HCT116 (cell line): ENCODE results near the gene FAM9A. TPM values are rescaled to one million over a fixed set of nuclear protein-coding genes. Genes with fewer than 3 reads are reported as not detected.

Experiments
- ATAC-seq: fragments of 200-7000 bp; cut with Tn5 transposase; 2 replicates; pipeline ENCODE4 v1.9.1; 2020; ENCODE audit warnings: mild to moderate bottlenecking, moderate library complexity
- BruUV-seq: library from RNA; stranded (reverse); fragments of 400-500 nt; replicated peaks from 2 replicates; lab custom pipeline; 2021; lab: Mats Ljungman, UMichigan
- CTCF ChIA-PET: fragments of 300-600 bp; sonication (Branson Sonifier 250); formaldehyde crosslinking; loops from one replicate; lab custom pipeline; 2021; ENCODE audit warnings: antibody characterized with exemption; lab: Charles Lee
- POLR2A ChIA-PET: fragments of 300-600, 350-600 bp; sonication (Branson Sonifier 250); formaldehyde crosslinking; loops from one replicate; lab custom pipeline; 2021; ENCODE audit warnings: antibody characterized with exemption; lab: Charles Lee
- RAD21 ChIA-PET, 2 experiments: fragments of 300-600 bp; sonication (Branson Sonifier 250); formaldehyde crosslinking; loops; one replicate each; lab custom pipeline; 2023; ENCODE audit warnings: low total read pairs in 2 of 2; ENCODE audit not compliant: uncharacterized antibody in 2 of 2, unreplicated experiment in 2 of 2, low non-redundant PET in 1 of 2; lab: Charles Lee
- DNase-seq: peaks from one replicate; pipeline ENCODE4 v3.0.0-alpha.2; 2010; ENCODE audit warnings: low read depth, low spot score
- H2AFZ ChIP-seq: fragments of 200-600 bp; shearing (Covaris generic), sonication (generic); 2 replicates; pipeline ENCODE4 v1.6.1; 2017; ENCODE audit warnings: low read depth, mixed run types, mixed read lengths, antibody characterized with exemption, low read length; ENCODE audit not compliant: poor library complexity, severe bottlenecking
- H3K27ac ChIP-seq: 2 replicates; pipeline ENCODE4 v1.5.1; 2012; ENCODE audit warnings: low read depth, low read length
- H3K27me3 ChIP-seq: fragments of 200-600 bp; sonication (generic); 2 replicates; pipeline ENCODE4 v1.6.1; 2016; ENCODE audit warnings: mixed run types, low read length, mixed read lengths; ENCODE audit not compliant: insufficient read depth
- H3K36me3 ChIP-seq, 2 experiments: fragments of 200-500 bp in 1 of 2; fragments of 200-600 bp in 1 of 2; sonication (Bioruptor generic) in 1 of 2; sonication (generic) in 1 of 2; 2 replicates each; pipeline versions ENCODE4 v1.5.1 to v1.6.1; 2014 to 2016; ENCODE audit warnings: low read length in 2 of 2, inconsistent platforms in 1 of 2, mixed read lengths in 1 of 2, mixed run types in 1 of 2; ENCODE audit not compliant: insufficient read depth in 2 of 2, control insufficient read depth in 1 of 2
- H3K4me1 ChIP-seq, 2 experiments: fragments of 200-600 bp in 1 of 2; sonication (generic) in 1 of 2; 2 replicates each; pipeline versions ENCODE4 v1.5.1 to v1.6.1; 2012 to 2017; ENCODE audit warnings: low read length in 2 of 2, inconsistent platforms in 1 of 2, mild to moderate bottlenecking in 1 of 2, mixed read lengths in 1 of 2, mixed run types in 1 of 2, moderate library complexity in 1 of 2; ENCODE audit not compliant: insufficient read depth in 2 of 2, control insufficient read depth in 1 of 2
- H3K4me2 ChIP-seq: fragments of 200-600 bp; sonication (generic); 2 replicates; pipeline ENCODE4 v1.6.1; 2017; ENCODE audit warnings: mixed run types, low read length, mixed read lengths
- H3K4me3 ChIP-seq, 2 experiments: fragments of 200-600 bp in 1 of 2; sonication (generic) in 1 of 2; replicated peaks in 1 of 2; 2 replicates each; pipeline ENCODE4 v1.5.1; 2011 to 2016; ENCODE audit warnings: low read length in 2 of 2, control low read depth in 1 of 2, low read depth in 1 of 2, mild to moderate bottlenecking in 1 of 2, mixed read lengths in 1 of 2, mixed run types in 1 of 2
- H3K79me2 ChIP-seq: fragments of 200-600 bp; sonication (generic); 2 replicates; pipeline ENCODE4 v1.6.1; 2017; ENCODE audit warnings: mild to moderate bottlenecking, mixed run types, low read length, moderate library complexity, mixed read lengths; ENCODE audit not compliant: insufficient read depth
- H3K9ac ChIP-seq: fragments of 200-600 bp; sonication (generic); 2 replicates; pipeline ENCODE4 v1.6.1; 2016; ENCODE audit warnings: low read length, mixed read lengths
- H3K9me2 ChIP-seq: fragments of 200-600 bp; sonication (generic), shearing (Covaris generic); 2 replicates; pipeline ENCODE4 v1.6.1; 2017; ENCODE audit warnings: mixed run types, mild to moderate bottlenecking, moderate library complexity; ENCODE audit not compliant: insufficient read depth
- H3K9me3 ChIP-seq, 2 experiments: fragments of 200-500 bp in 1 of 2; fragments of 200-600 bp in 1 of 2; sonication (Bioruptor generic) in 1 of 2; sonication (generic) in 1 of 2; 2 replicates each; pipeline ENCODE4 v1.6.1; 2014 to 2017; ENCODE audit warnings: low read length in 2 of 2, mixed read lengths in 2 of 2, inconsistent platforms in 1 of 2, low read depth in 1 of 2, mild to moderate bottlenecking in 1 of 2, mixed run types in 1 of 2, moderate library complexity in 1 of 2; ENCODE audit not compliant: control insufficient read depth in 1 of 2, insufficient read depth in 1 of 2
- H4K20me1 ChIP-seq: fragments of 200-600 bp; sonication (generic), shearing (Covaris generic); 2 replicates; pipeline ENCODE4 v1.6.1; 2017; ENCODE audit warnings: mixed run types, mild to moderate bottlenecking, moderate library complexity; ENCODE audit not compliant: insufficient read depth
- CBX3 ChIP-seq: IDR thresholded peaks from 2 replicates; pipeline ENCODE4 v1.6.1; 2012; ENCODE audit warnings: low read depth
- CEBPB ChIP-seq: IDR thresholded peaks from 2 replicates; pipeline ENCODE4 v1.6.1; 2012; ENCODE audit warnings: low read depth
- ELF1 ChIP-seq: IDR thresholded peaks from 2 replicates; pipeline ENCODE4 v1.6.1; 2012; ENCODE audit warnings: low read depth, borderline replicate concordance
- EZH2phosphoT487 ChIP-seq: fragments of 200-600 bp; IDR thresholded peaks from 2 replicates; pipeline ENCODE4 v1.6.1; 2018; ENCODE audit warnings: antibody characterized with exemption, borderline replicate concordance
- FOSL1 ChIP-seq: IDR thresholded peaks from 2 replicates; pipeline ENCODE4 v1.6.1; 2012; ENCODE audit warnings: low read depth
- JUND ChIP-seq: IDR thresholded peaks from 2 replicates; pipeline ENCODE4 v1.6.1; 2012
- POLR2A ChIP-seq: IDR thresholded peaks from 2 replicates; pipeline ENCODE4 v1.7.0; 2011; ENCODE audit warnings: borderline replicate concordance; ENCODE audit not compliant: insufficient read depth, insufficient read length; ENCODE audit errors: extremely low read depth
- POLR2AphosphoS5 ChIP-seq: IDR thresholded peaks from 2 replicates; pipeline ENCODE4 v1.6.1; 2011; ENCODE audit warnings: mild to moderate bottlenecking, low read depth, low read length, moderate library complexity
- SIN3A ChIP-seq: IDR thresholded peaks from 2 replicates; pipeline ENCODE4 v1.6.1; 2012; ENCODE audit warnings: low read depth
- SP1 ChIP-seq: IDR thresholded peaks from 2 replicates; pipeline ENCODE4 v1.6.1; 2012; ENCODE audit warnings: low read depth
- TCF7L2 ChIP-seq: IDR thresholded peaks from 2 replicates; pipeline ENCODE4 v1.7.0; 2011; ENCODE audit warnings: borderline replicate concordance, inconsistent platforms; ENCODE audit not compliant: insufficient read depth, insufficient read length; ENCODE audit errors: extremely low read depth
- YY1 ChIP-seq: IDR thresholded peaks from 2 replicates; pipeline ENCODE4 v1.6.1; 2011; ENCODE audit warnings: low read length, low read depth, moderate library complexity, mild to moderate bottlenecking; ENCODE audit not compliant: insufficient replicate concordance; ENCODE audit errors: extremely low read depth
- ZFX ChIP-seq: fragments of 450-650 bp; IDR thresholded peaks from 2 replicates; pipeline ENCODE4 v1.6.1; 2017
- ZNF274 ChIP-seq: fragments of 200-500 bp; sonication (Bioruptor generic); IDR thresholded peaks from 2 replicates; pipeline ENCODE4 v1.6.1; 2014; ENCODE audit warnings: mild to moderate bottlenecking, low read depth, low read length, inconsistent platforms
- intact Hi-C: fragments of 100-400 bp; cut with micrococcal nuclease; formaldehyde crosslinking; loops from 2 replicates; pipeline ENCODE4 v1.10.0; 2022
- total RNA-seq: library from RNA; stranded (reverse); gene quantifications from one replicate; pipeline ENCODE4 v1.2.1, GENCODE V29; 2021; ENCODE audit not compliant: unreplicated experiment
- TF ChIP-seq, protein P1 (sequence below): IDR thresholded peaks from 2 replicates; pipeline ENCODE4 v1.6.1; 2011; ENCODE audit warnings: mild to moderate bottlenecking, low read length, moderate library complexity; ENCODE audit not compliant: insufficient replicate concordance; ENCODE audit errors: extremely low read depth
- TF ChIP-seq, protein P2 (sequence below): IDR thresholded peaks from 2 replicates; pipeline ENCODE4 v1.6.1; 2012
- TF ChIP-seq, protein P3 (sequence below), 3 experiments: fragments of 200-600 bp in 1 of 3; sonication (generic) in 1 of 3; IDR thresholded peaks in 2 of 3; conservative IDR thresholded peaks in 1 of 3; 2 replicates each; pipeline ENCODE4 v1.5.1; 2012 to 2017; ENCODE audit warnings: low read depth in 2 of 3, low read length in 2 of 3, antibody characterized with exemption in 1 of 3, borderline replicate concordance in 1 of 3, control low read depth in 1 of 3, mild to moderate bottlenecking in 1 of 3, mixed read lengths in 1 of 3, mixed run types in 1 of 3, moderate library complexity in 1 of 3; ENCODE audit not compliant: insufficient read depth in 1 of 3

The FAM9A gene
- total RNA-seq, 1 experiment from 2014 or later: not detected

DNA sequence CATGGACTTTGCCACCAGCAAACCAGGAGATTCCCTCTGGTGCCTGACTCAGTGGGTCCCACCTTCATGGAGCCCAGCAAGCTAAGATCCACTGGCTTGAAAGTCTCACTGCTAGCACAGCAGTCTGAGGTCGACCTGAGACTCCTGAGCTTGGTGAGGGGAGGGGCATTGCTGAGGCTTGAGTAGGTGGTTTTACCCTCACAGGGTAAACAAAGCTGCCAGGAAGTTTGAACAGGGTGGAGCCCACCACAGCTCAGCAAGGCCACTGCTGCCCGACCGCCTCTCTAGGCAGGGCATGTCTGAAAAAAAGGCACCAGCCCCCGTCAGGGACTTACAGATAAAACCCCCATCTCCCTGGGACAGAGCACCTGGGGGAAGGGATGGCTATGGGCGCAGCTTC is 28.1 kb downstream of the FAM9A start:
- no peak overlapping the region for H3K9ac ChIP-seq
- DNase-seq (no peak), ATAC-seq (no peak)
- no peak overlapping the region for H3K4me3 ChIP-seq
- no peak overlapping the region for H3K27ac ChIP-seq
- H3K4me1 ChIP-seq: no peaks in the 10 kb centered on the region
- H3K27me3 ChIP-seq: no peaks in the 10 kb centered on the region
- POLR2A ChIA-PET: no interaction called here
- TF ChIP-seq CBX3: no peak
- TF ChIP-seq SP1: no peak
- no peak for TF ChIP-seq ELF1
- no peak for TF ChIP-seq SIN3A
- TF ChIP-seq FOSL1: no peak
- TF ChIP-seq YY1: no peak
- no peak for TF ChIP-seq CEBPB
- TF ChIP-seq EZH2phosphoT487: no peak
- no peak for TF ChIP-seq POLR2A
- no peak for TF ChIP-seq TCF7L2
- TF ChIP-seq ZFX: no peak
- TF ChIP-seq, protein P1, sequence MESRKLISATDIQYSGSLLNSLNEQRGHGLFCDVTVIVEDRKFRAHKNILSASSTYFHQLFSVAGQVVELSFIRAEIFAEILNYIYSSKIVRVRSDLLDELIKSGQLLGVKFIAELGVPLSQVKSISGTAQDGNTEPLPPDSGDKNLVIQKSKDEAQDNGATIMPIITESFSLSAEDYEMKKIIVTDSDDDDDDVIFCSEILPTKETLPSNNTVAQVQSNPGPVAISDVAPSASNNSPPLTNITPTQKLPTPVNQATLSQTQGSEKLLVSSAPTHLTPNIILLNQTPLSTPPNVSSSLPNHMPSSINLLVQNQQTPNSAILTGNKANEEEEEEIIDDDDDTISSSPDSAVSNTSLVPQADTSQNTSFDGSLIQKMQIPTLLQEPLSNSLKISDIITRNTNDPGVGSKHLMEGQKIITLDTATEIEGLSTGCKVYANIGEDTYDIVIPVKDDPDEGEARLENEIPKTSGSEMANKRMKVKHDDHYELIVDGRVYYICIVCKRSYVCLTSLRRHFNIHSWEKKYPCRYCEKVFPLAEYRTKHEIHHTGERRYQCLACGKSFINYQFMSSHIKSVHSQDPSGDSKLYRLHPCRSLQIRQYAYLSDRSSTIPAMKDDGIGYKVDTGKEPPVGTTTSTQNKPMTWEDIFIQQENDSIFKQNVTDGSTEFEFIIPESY: no peak
- TF ChIP-seq, protein P2, sequence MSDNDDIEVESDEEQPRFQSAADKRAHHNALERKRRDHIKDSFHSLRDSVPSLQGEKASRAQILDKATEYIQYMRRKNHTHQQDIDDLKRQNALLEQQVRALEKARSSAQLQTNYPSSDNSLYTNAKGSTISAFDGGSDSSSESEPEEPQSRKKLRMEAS: no peak
- TF ChIP-seq ZNF274: no peak
- no peak for TF ChIP-seq POLR2AphosphoS5
- TF ChIP-seq JUND: no peak
- TF ChIP-seq, protein P3, sequence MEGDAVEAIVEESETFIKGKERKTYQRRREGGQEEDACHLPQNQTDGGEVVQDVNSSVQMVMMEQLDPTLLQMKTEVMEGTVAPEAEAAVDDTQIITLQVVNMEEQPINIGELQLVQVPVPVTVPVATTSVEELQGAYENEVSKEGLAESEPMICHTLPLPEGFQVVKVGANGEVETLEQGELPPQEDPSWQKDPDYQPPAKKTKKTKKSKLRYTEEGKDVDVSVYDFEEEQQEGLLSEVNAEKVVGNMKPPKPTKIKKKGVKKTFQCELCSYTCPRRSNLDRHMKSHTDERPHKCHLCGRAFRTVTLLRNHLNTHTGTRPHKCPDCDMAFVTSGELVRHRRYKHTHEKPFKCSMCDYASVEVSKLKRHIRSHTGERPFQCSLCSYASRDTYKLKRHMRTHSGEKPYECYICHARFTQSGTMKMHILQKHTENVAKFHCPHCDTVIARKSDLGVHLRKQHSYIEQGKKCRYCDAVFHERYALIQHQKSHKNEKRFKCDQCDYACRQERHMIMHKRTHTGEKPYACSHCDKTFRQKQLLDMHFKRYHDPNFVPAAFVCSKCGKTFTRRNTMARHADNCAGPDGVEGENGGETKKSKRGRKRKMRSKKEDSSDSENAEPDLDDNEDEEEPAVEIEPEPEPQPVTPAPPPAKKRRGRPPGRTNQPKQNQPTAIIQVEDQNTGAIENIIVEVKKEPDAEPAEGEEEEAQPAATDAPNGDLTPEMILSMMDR (IDR thresholded peaks at IDR 0.05 in 2 of 3, conservative IDR thresholded peaks at IDR 0.05 in 1 of 3; ENCODE audit: borderline replicate concordance in 1 of 3, insufficient read depth in 1 of 3, low read depth in 2 of 3, low read length in 2 of 3): no peak
- H2AFZ ChIP-seq: no peak overlapping the region
- BruUV-seq: no TSS peak
- no peaks in the 10 kb centered on the region for H3K36me3 ChIP-seq
- intact Hi-C loops: no loop called here
- H3K9me2 ChIP-seq: no peaks in the 10 kb centered on the region
- H3K79me2 ChIP-seq: no peaks in the 10 kb centered on the region
- H3K4me2 ChIP-seq: no peak overlapping the region
- RAD21 ChIA-PET: no interaction called here
- H4K20me1 ChIP-seq: no peaks in the 10 kb centered on the region
- CTCF ChIA-PET: no interaction called here
- no peaks in the 10 kb centered on the region for H3K9me3 ChIP-seq
